Activated CD4-positive, alpha-beta T cell treated with anti-CD3 and anti-CD28 coated beads for 1 hour (primary cell): ENCODE results near the gene ZNF775.
A peak's percentile ranks its signal among the peaks of the same experiment; 100 is the strongest.

Experiments used
- DNase-seq: peaks from one replicate; pipeline ENCODE4 v3.0.0-alpha.2; 2020

The ZNF775 gene

DNA sequence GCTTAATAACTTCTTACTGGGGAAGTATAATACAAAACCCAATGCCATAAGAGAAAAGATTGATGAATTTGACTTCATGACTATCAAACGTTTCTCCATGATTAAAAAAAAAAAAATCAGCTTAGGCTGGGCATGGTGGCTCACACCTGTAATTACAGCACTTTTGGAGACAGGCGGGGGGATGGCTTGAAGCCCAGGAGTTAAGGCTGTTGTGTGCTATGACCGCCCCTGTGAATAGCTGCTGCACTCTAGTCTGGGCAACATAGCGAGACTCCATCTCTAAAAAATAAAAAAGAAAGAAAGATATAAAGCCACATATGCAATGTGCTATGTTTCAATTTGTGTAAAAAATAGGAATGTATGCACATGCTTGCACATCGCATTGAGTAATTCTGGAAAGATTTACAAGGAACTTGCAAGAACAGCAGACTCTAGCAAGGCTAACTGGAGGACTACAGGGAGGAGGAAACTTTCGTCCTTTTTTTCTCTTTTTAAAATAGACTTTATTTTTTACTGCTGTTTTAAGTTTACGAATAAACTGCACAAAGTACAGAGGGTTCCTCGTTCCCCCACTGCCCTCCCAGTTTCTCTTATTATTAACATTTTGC is 27.4 kb upstream of the ZNF775 start:
- DNase-seq = no peak

GRCh38 chr7:150355666-150356059 is 23.5 kb upstream of the ZNF775 start:
- DNase-seq = no peak

DNA sequence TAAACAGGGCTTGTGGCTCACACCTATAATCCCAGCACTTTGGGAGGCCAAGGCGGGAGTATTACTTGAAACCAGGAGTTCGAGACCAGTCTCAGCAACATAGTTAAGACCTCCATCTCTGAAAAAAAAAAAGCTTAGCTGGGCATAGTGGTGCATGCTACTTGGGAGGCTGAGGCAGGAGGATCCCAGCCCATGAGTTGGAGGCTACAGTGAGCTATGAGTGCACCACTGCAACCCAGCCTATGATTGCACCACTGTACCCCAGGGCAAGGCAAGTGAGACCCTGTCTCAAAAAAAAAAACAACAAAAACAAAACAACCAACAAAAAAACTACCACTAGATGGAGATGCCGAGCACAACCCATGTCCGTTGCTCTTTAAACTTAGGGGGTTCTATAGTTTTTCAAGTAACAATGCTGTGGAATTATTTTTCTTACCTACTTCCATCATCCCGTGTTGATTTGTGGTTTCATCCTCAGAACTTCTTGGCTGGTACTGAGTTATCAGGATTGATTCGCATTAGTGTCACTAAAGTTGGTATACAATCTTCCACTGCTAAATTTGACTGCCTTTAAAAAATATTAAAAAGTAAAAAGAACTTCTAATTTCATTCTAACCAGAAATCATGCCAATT is 22.7 kb upstream of the ZNF775 start:
- DNase-seq = no peak

DNA sequence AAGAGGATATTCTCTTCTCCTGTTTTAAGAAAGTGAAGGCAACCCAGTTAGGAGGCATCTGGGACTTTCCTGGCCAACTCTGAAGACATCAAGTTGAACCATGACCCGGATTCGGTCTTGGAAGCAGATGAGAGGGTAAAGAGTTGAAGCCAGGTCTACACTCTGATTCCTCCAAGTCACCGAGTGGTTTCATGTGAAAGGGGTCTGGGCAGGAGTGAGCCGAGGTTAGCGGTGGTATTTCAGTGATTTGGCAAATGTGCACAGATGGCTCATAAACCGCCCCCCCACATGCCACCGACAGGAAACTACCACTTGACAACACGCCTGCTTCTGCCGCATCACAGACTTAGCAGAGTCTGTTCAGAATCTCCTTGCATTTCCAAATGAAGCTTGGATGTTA is 21.9 kb upstream of the ZNF775 start:
- DNase-seq = peak; percentile 59

GRCh38 chr7:150357771-150358427 is 21.2 kb upstream of the ZNF775 start:
- DNase-seq = no peak

DNA sequence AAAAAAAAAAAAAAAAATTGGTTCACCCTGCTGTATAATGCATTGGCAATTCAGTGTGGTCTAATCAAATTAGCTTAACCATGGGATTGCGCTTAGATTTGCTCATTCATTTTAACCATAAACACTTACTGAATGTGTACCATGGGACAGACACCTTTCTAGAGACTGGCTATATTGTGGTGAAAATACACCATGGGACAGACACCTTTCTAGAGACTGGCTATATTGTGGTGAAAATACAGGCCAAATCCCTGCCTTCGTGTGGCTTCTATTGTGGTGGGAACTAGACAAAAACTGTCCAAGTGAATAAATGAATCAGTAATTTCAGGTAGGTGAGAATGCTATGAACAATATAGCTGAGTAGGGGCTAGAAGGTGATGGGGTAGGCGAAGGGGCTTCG is 20.7 kb upstream of the ZNF775 start:
- no peak for DNase-seq

DNA sequence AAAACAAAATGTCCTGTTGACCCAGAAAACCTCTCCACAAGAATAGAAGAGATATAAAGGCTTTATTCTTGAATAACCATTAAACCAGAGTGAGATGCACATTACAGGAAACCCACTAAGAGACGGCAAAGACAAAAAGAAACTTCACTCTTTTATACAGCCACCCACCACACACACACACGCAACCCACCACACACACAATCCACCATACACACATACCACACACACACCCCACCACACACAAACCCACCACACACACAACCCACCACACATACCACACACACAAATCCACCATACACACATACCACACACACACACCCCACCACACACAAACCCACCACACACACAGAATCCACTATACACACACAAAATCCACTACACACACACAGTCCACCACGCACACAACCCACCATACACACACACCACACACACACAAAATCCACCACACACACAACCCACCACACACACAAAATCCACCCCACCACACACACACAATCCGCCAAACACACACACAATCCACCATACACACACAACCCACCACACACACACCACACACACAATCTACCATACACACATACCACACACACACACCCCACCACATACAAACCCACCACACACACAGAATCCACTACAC is 20.0 kb upstream of the ZNF775 start:
- DNase-seq = no peak

DNA sequence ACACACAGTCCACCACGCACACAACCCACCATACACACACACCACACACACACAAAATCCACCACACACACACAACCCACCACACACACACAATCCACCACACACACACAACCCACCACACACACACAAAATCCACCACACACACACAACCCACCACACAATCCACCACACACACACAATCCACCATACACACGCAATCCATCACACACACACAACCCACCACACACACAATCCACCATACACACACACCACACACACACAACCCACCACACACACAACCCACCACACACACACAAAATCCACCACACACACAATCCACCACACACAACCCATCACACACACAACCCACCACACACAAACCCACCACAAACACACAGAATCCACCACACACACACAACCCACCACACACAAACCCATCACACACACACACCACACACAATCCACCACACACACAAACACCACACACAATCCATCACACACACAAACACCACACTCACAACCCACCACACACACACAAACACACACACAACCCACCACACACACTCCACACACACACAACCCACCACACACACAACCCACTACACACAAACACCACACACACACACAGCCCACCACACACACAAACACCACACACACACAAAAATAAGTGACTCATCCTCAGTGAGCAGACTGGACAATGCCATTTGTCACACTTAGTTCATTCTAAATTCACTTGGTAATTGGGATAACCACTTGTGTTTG is 19.3 kb upstream of the ZNF775 start:
- no peak for DNase-seq

DNA sequence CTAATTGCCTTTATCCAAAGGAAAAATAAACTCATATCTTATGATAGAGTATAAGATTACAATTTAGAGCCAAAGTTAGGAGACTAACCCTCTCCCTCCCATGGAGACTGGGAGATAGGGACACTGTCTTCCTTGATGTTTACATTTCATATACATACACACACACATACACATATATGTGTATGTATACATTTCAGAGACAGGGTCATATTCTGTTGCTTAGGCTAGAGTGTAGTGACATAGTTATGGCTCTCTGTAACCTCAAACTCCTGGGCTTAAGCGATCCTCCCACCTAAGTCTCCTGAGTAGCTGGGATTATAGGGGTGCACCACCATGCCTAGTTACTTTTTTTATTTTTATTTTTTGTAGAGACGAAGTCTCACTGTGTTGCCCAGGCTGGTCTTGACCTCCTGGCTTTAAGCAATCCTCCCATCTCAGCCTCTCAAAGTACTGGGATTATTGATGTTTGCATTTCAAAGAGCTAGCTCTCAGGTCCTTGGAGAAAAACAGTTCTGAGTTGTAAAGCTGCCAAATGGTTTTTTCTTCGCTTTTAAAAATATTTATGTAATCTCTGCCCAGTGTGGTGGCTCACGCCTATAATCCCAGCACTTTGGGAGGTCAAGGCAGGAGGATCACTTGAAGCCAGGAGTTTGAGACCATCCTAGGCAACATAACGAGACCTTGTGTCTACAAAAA is 18.6 kb upstream of the ZNF775 start:
- DNase-seq = no peak

GRCh38 chr7:150361402-150361801 is 17.7 kb upstream of the ZNF775 start:
- DNase-seq = no peak

- no peak for DNase-seq
Measured at GRCh38 chr7:150361807-150362621, 17.1 kb upstream of the ZNF775 start.

DNA sequence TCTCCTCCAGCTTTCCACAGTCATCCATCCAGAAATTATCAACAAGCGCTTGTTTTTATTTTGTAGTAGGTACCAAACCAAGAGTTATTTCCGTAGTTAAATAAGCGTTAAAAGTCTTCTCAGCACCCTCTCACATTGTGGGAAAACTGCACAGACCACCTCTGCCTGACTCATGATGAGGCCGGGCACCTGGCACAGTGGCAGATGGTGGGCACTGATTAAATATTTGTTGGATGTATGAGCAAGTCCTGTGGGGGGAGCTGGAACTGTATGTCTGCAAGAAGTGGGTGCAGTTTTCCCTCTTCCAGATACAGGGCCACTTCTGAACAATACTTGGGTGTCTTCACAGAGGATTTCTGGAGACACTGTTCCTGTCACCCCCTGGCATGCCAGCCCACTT is 15.8 kb upstream of the ZNF775 start:
- DNase-seq = no peak

DNA sequence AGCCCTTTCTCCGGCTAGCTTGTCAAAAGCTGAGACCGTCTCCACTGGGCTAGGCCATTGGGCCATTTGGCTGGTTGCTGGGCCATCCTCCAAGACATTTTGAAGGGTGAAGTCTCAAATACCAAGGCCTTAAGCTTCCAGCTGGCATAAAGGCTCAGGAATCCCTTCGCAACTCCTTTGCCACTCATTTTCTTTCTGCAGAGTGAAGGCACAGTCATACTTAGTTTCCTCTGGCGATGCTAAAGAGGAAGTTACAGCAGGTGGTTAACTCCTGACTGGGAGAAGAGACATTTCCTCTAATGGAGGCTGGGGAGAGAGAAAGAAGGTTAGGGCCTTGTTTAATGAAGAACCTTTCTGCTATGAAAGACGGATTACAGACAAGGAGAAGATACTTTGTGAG is 15.3 kb upstream of the ZNF775 start:
- DNase-seq = no peak

DNA sequence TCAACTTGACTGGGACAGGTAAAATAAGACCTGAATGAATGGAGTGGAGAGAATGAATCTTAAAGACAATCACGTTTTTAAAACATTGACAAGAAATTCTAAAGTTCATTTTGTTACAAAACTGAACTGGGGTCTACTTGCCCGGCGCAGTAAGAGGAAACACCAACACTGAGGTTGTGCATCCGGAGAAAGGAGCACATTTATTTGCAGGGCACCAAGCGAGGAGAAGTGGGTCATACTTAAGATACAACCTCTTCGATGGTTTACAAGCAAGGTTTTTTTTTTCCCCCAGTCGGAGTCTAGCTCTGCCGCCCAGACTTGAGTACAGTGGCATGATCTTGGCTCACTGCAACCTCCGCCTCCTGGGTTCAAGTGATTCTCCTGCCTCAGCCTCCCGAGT is 13.9 kb upstream of the ZNF775 start:
- no peak for DNase-seq

DNA sequence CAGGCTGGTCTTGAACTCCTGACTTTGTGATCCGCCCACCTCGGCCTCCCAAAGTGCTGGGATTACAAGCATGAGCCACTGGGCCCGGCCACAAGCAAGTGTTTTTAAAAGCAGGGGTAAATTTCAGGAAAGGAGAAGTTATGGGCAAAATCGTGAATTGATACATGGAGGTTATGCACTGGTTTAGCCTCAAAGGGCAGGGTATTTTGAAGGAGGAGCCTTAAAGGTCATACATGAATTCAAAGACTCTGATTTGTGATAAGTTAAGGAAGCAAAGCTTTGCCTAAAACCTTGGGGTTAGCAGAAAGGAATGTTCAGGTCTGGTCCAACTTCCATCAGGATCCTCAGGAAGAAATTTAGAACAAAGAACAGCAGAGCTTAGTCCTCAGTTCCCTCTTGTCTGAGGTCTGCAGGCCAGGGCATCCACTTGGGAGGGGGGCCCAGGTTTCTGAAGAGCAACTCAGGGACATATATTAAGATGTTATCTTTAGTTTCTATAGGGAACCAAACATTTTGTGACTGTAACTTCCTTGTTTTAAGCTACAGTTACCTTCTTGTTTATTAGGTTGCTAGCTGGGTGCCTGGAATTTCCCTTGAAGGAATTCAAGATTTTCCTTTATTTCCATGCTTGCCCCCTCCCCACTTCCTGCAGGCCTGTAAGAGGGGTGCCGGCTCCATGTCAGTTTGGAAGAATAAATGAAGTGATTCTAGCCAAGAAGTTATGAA is 13.3 kb upstream of the ZNF775 start:
- no peak for DNase-seq

GRCh38 chr7:150367677-150368095 is 11.4 kb upstream of the ZNF775 start:
- DNase-seq = no peak

DNA sequence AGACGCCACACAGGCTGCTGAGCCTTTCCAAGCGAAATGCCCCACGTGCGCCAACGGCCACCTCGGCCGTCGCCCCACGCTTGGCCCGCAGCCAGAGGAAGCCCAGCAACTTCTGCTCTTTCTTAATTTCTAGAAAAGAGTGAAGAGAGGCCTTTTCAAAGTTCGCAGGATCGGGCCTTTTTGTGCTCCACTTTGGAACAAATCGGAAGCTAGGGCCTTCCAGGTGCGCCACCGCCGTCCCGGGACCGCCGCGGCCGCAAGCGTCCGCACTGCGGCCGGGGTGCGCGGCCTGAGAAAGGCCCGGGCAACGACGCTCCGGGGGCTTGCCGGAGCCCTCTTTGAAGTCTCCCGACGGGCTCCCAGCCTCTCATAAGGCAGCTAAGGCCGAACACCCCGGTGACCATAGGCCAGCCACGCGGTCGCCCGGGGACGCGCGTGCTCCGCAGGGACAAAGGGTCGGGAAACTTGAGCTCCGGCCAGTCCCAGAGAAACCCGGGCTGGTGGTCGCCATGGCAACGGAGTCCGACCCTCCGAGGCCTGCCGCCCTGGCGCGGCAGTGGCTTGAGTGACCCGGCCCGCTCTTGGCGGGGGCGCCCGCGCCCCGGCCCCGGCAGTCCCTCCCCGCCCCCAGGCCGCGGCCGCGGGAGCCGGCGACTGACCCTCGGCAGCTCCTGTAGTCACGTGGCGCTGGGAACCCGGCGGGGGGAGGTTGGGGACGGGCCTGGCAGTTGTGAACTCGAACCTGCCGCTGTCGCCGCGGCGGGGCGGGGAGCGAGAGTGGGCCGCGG is 10.8 kb upstream of the ZNF775 start, which contains the start of gene REPIN1:
TSS of gene REPIN1 (plus strand) at position 727 of the 788 bp plus-strand sequence. CDS start 890 bp downstream, outside the sequence.
- peak; percentile 64 for DNase-seq

- peak; percentile 53 for DNase-seq
Measured at GRCh38 chr7:150368884-150369747, 10.0 kb upstream of the ZNF775 start.
